GM10266 (cell line): ENCODE measurements around the gene GREB1L.

Experiments
- DNase-seq: peaks from one replicate; pipeline ENCODE4 v3.0.0; 2012; ENCODE audit errors: extremely low spot score
- TF ChIP-seq, protein P1 (sequence below): IDR thresholded peaks from 2 replicates; pipeline ENCODE4 v1.5.1; 2012; ENCODE audit warnings: mild to moderate bottlenecking, low read depth; ENCODE audit not compliant: control insufficient read depth, insufficient read depth; ENCODE audit errors: missing control alignments

Gene GREB1L

DNA sequence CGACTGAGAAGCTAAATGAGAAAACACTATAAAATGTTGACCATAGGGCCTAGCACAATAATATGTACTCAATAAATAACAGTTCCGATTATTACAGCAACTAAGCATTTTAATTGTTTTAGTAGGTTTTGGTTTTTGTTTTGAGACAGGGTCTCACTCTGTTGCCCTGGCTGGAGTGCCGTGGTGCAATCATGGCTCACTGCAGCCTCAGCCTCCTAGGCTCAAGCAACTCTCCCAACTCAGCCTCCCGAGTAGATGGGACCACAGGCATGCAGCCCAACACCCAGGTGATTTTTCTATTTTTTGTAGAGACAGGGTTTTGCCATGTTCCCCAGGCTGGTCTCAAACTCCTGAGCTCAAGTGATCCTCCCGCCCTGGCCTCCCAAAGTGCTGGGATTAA lies 304.4 kb downstream of the GREB1L start:
- DNase-seq = no peak
- TF ChIP-seq, protein P1, sequence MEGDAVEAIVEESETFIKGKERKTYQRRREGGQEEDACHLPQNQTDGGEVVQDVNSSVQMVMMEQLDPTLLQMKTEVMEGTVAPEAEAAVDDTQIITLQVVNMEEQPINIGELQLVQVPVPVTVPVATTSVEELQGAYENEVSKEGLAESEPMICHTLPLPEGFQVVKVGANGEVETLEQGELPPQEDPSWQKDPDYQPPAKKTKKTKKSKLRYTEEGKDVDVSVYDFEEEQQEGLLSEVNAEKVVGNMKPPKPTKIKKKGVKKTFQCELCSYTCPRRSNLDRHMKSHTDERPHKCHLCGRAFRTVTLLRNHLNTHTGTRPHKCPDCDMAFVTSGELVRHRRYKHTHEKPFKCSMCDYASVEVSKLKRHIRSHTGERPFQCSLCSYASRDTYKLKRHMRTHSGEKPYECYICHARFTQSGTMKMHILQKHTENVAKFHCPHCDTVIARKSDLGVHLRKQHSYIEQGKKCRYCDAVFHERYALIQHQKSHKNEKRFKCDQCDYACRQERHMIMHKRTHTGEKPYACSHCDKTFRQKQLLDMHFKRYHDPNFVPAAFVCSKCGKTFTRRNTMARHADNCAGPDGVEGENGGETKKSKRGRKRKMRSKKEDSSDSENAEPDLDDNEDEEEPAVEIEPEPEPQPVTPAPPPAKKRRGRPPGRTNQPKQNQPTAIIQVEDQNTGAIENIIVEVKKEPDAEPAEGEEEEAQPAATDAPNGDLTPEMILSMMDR = no peak

GRCh38 chr18:21548647-21549046 lies 306.6 kb downstream of the GREB1L start:
- TF ChIP-seq, protein P1 = no peak
- DNase-seq = no peak

GRCh38 chr18:21550510-21550970 lies 308.5 kb downstream of the GREB1L start:
- DNase-seq = no peak
- TF ChIP-seq, protein P1 = no peak

DNA sequence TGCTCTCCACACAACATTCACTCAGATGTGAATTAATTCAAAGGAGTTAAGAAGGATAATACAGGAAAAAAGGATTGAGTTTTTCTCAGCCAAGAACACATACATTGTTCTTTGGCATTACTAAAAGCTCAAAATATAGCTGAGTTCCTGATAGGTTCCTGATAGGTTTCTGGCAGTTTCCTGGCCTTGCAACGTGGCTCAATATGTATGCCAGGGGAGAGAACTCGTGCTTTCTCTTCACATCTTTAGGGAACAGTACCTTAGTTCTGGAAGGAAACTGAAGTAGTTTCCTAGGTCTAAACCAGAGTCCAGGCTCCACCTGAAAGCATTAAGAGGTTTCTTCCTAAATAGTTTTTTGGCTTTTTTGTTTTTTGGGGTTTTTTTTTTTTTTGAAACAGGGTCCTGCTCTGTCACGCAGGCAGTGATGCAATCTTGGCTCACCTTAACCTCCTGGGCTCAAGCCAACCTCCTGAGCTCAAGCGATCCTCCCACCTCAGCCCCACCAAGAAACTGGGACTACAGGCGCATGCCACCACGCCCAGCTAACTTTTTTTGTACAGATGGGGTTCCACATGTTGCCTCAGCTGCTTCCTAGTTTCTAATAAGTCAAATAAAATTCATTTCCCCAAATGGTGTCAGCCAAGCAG lies 315.7 kb downstream of the GREB1L start:
- no peak for DNase-seq
- TF ChIP-seq, protein P1 = no peak

GRCh38 chr18:21559195-21559594 lies 317.2 kb downstream of the GREB1L start:
- TF ChIP-seq, protein P1 = no peak
- DNase-seq = no peak

- TF ChIP-seq, protein P1 = no peak
- DNase-seq = no peak
These were observed 329.7 kb downstream of the GREB1L start for GRCh38 chr18:21571772-21572171.
